ENCODE results near the gene PFDN2. TPM values are rescaled to one million over a fixed set of nuclear protein-coding genes. Genes with fewer than 3 reads are reported as not detected.

The PFDN2 gene
- total and polyA plus RNA-seq, 2 donors (not counting 3 experiments of a cell fraction or from before 2014, with no cell fraction given): 104 to 157 TPM

GRCh38 chr1:161083748-161084596, 33.9 kb downstream of the PFDN2 start:
- intact Hi-C loops (cut with micrococcal nuclease): no loop called here
- no peaks in the 10 kb centered on the region for H3K36me3 ChIP-seq (ENCODE audit: control insufficient read depth in 2 of 2, extremely low read depth in 1 of 2, insufficient read depth in 2 of 2, low read length in 2 of 2)
- no TSS peak for BruUV-seq (replicated peaks)
- dilution Hi-C loops (cut with MboI; ENCODE audit: extremely low pct_ligation_motif_present, low sequenced_read_pairs): no loop called here
- H4K20me1 ChIP-seq (replicated peaks; ENCODE audit: control insufficient read depth, extremely low read depth, insufficient read depth, low read length): no peaks in the 10 kb centered on the region
- no peaks in the 10 kb centered on the region for H3K9me3 ChIP-seq (replicated peaks; ENCODE audit: control insufficient read depth, insufficient read depth, low read length)
- no peak overlapping the region for H3K4me2 ChIP-seq (ENCODE audit: insufficient read depth, low read length)
- ChIA-PET CTCF (interaction anchor here (1.0 to 1.9 kb wide), 3 partner anchors 10 to 87 kb away, joined by 4 to 6 read pairs (median 5); no protein-coding TSS in a partner anchor), POLR2A (no interaction called here)
- H3K4me3 ChIP-seq (replicated peaks in 1 of 3; ENCODE audit: insufficient read depth in 1 of 3, low read depth in 1 of 3, low read length in 3 of 3): no peak overlapping the region
- H3K79me2 ChIP-seq (ENCODE audit: control insufficient read depth, insufficient read depth, low read length): no peaks in the 10 kb centered on the region
- no peaks in the 10 kb centered on the region for H3K4me1 ChIP-seq (ENCODE audit: control insufficient read depth, extremely low read depth, insufficient read depth, low read length)
- H3K27me3 ChIP-seq (ENCODE audit: control insufficient read depth in 2 of 2, insufficient read depth in 2 of 2, low read length in 2 of 2): no peaks in the 10 kb centered on the region
- no peak for DNase-seq (ENCODE audit: low read depth, low spot score)
- H3K9me1 ChIP-seq (replicated peaks; ENCODE audit: control insufficient read depth, extremely low read depth, insufficient read depth, low read length): no peaks in the 10 kb centered on the region
- no peak overlapping the region for H2AFZ ChIP-seq (ENCODE audit: low read depth, low read length)
- TF ChIP-seq POLR2A (IDR thresholded peaks at IDR 0.05; ENCODE audit: low read depth, low read length) (no peak), FOS (IDR thresholded peaks at IDR 0.05; ENCODE audit: borderline replicate concordance, insufficient read depth, low read length) (no peak), GATA2 (IDR thresholded peaks at IDR 0.05; ENCODE audit: insufficient read depth, insufficient read length, low read depth, low read length) (no peak)
- TF ChIP-seq, protein P1, sequence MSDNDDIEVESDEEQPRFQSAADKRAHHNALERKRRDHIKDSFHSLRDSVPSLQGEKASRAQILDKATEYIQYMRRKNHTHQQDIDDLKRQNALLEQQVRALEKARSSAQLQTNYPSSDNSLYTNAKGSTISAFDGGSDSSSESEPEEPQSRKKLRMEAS (IDR thresholded peaks at IDR 0.05; ENCODE audit: insufficient read depth, insufficient read length): no peak
- no peak overlapping the region for H3K27ac ChIP-seq (ENCODE audit: insufficient read depth, low read depth, low read length)
- H3K9ac ChIP-seq (replicated peaks; ENCODE audit: extremely low read depth, insufficient read depth, low read length): no peak overlapping the region
- no peak for FAIRE-seq

- dilution Hi-C loops (cut with MboI; ENCODE audit: extremely low pct_ligation_motif_present, low sequenced_read_pairs): no loop called here
- Histone ChIP-seq H3K9me1 (replicated peaks; ENCODE audit: control insufficient read depth, extremely low read depth, insufficient read depth, low read length) (no peaks in the 10 kb centered on the region), H3K4me1 (ENCODE audit: control insufficient read depth, extremely low read depth, insufficient read depth, low read length) (no peaks in the 10 kb centered on the region), H3K27ac (ENCODE audit: insufficient read depth, low read depth, low read length) (no peak overlapping the region), H3K79me2 (ENCODE audit: control insufficient read depth, insufficient read depth, low read length) (no peaks in the 10 kb centered on the region), H3K36me3 (ENCODE audit: control insufficient read depth in 2 of 2, extremely low read depth in 1 of 2, insufficient read depth in 2 of 2, low read length in 2 of 2) (no peaks in the 10 kb centered on the region), H2AFZ (ENCODE audit: low read depth, low read length) (no peak overlapping the region), H3K9ac (replicated peaks; ENCODE audit: extremely low read depth, insufficient read depth, low read length) (no peak overlapping the region), H3K9me3 (replicated peaks; ENCODE audit: control insufficient read depth, insufficient read depth, low read length) (no peaks in the 10 kb centered on the region), H3K27me3 (ENCODE audit: control insufficient read depth in 2 of 2, insufficient read depth in 2 of 2, low read length in 2 of 2) (no peaks in the 10 kb centered on the region), H4K20me1 (replicated peaks; ENCODE audit: control insufficient read depth, extremely low read depth, insufficient read depth, low read length) (no peaks in the 10 kb centered on the region), H3K4me3 (replicated peaks in 1 of 3; ENCODE audit: insufficient read depth in 1 of 3, low read depth in 1 of 3, low read length in 3 of 3) (no peak overlapping the region), H3K4me2 (ENCODE audit: insufficient read depth, low read length) (no peak overlapping the region)
- peak; percentile 59 for FAIRE-seq
- BruUV-seq (replicated peaks): no TSS peak
- TF ChIP-seq MYC (IDR thresholded peaks at IDR 0.05; ENCODE audit: low read depth, low read length) (no peak), JUN (IDR thresholded peaks at IDR 0.05; ENCODE audit: borderline replicate concordance, insufficient read depth, insufficient read length, low read depth) (peak; percentile 31)
- intact Hi-C loops (cut with micrococcal nuclease): no loop called here
- DNase-seq (ENCODE audit: low read depth, low spot score): no peak
- POLR2A ChIA-PET: no interaction called here
- CTCF ChIA-PET: interaction anchor here (1.9 kb wide), 1 partner anchor 86 kb away, joined by 5 read pairs; no protein-coding TSS in a partner anchor
Observed at GRCh38 chr1:161082996-161083747, 34.7 kb downstream of the PFDN2 start.
